CD14-positive monocyte (primary cell): Measurements from ENCODE around the gene PDE8A. TPM values are rescaled to one million over a fixed set of nuclear protein-coding genes. Genes with fewer than 3 reads are reported as not detected.

Experiments used
- DNase-seq, 3 donors: peaks; one replicate each; pipeline ENCODE4 v3.0.0-alpha.2; 2011 to 2022
- H2AFZ ChIP-seq: 2 replicates; pipeline ENCODE4 v1.6.0; 2012; ENCODE audit warnings: mild to moderate bottlenecking, low read depth, low read length, inconsistent platforms; ENCODE audit not compliant: insufficient read depth, poor library complexity, severe bottlenecking
- H3K27ac ChIP-seq, 2 donors: 1 replicate in 1 of 2; 2 replicates in 1 of 2; pipeline ENCODE4 v1.5.1; 2012 to 2013; ENCODE audit warnings: low read length in 2 of 2, control low read depth in 1 of 2, inconsistent platforms in 1 of 2, low read depth in 1 of 2, mild to moderate bottlenecking in 1 of 2
- H3K27me3 ChIP-seq, 2 donors: one replicate each; pipeline versions ENCODE4 v1.6.0 to v1.6.1; 2011 to 2013; ENCODE audit warnings: low read length in 2 of 2; ENCODE audit not compliant: control insufficient read depth in 2 of 2, insufficient read depth in 2 of 2
- H3K36me3 ChIP-seq, 2 donors: replicated peaks in 1 of 2; 1 replicate in 1 of 2; 2 replicates in 1 of 2; pipeline versions ENCODE4 v1.5.1 to v1.6.1; 2012 to 2013; ENCODE audit warnings: low read length in 2 of 2, control low read depth in 1 of 2, inconsistent platforms in 1 of 2, mild to moderate bottlenecking in 1 of 2; ENCODE audit not compliant: insufficient read depth in 2 of 2, control insufficient read depth in 1 of 2
- H3K4me1 ChIP-seq, 2 donors: 1 replicate in 1 of 2; 2 replicates in 1 of 2; pipeline versions ENCODE4 v1.5.1 to v1.6.1; 2012 to 2013; ENCODE audit warnings: low read length in 2 of 2, control low read depth in 1 of 2, inconsistent platforms in 1 of 2, mild to moderate bottlenecking in 1 of 2, moderate library complexity in 1 of 2; ENCODE audit not compliant: insufficient read depth in 2 of 2, control insufficient read depth in 1 of 2
- H3K4me2 ChIP-seq: replicated peaks from 2 replicates; pipeline ENCODE3; 2012; ENCODE audit warnings: low read length, moderate library complexity, mild to moderate bottlenecking; ENCODE audit not compliant: poor library complexity, severe bottlenecking; ENCODE audit errors: extremely low read depth
- H3K4me3 ChIP-seq, 3 experiments: fragments of 200-600 bp in 1 of 3; sonication (generic) in 1 of 3; replicated peaks in 1 of 3; 1 replicate in 2 of 3; 2 replicates in 1 of 3; pipeline ENCODE4 v1.5.1; 2011 to 2013; ENCODE audit warnings: low read length in 3 of 3, mild to moderate bottlenecking in 3 of 3, control low read depth in 2 of 3, low read depth in 2 of 3, inconsistent platforms in 1 of 3, moderate library complexity in 1 of 3
- H3K79me2 ChIP-seq: 2 replicates; pipeline ENCODE4 v1.6.0; 2012; ENCODE audit warnings: mild to moderate bottlenecking, control low read depth, inconsistent platforms, low read length, moderate library complexity; ENCODE audit not compliant: insufficient read depth
- H3K9ac ChIP-seq: 2 replicates; pipeline ENCODE4 v1.6.0; 2017; ENCODE audit warnings: low read length, mild to moderate bottlenecking; ENCODE audit not compliant: insufficient read depth, poor library complexity, severe bottlenecking
- H3K9me3 ChIP-seq, 2 donors: replicated peaks in 1 of 2; 1 replicate in 1 of 2; 2 replicates in 1 of 2; pipeline versions ENCODE4 v1.5.1 to v1.6.1; 2012 to 2013; ENCODE audit warnings: low read length in 2 of 2, control low read depth in 1 of 2; ENCODE audit not compliant: control insufficient read depth in 1 of 2, insufficient read depth in 1 of 2
- H4K20me1 ChIP-seq: 2 replicates; pipeline ENCODE4 v1.6.0; 2012; ENCODE audit warnings: mild to moderate bottlenecking, low read length, control low read depth, moderate library complexity; ENCODE audit not compliant: insufficient read depth
- H3K27ac Mint-ChIP-seq, 7 donors: one replicate each; pipeline ENCODE4 v1.8.0; 2020; ENCODE audit warnings: mild to moderate bottlenecking in 7 of 7, mixed read lengths in 7 of 7, moderate library complexity in 6 of 7, inconsistent platforms in 2 of 7
- H3K27me3 Mint-ChIP-seq, 3 donors: one replicate each; pipeline ENCODE4 v1.8.0; 2021 to 2022; ENCODE audit warnings: low read depth in 3 of 3, mild to moderate bottlenecking in 3 of 3, mixed read lengths in 3 of 3, moderate library complexity in 3 of 3, inconsistent platforms in 1 of 3
- H3K36me3 Mint-ChIP-seq, 2 donors: one replicate each; pipeline ENCODE4 v1.8.0; 2020; ENCODE audit warnings: mixed read lengths in 2 of 2, inconsistent platforms in 1 of 2, mild to moderate bottlenecking in 1 of 2
- H3K4me1 Mint-ChIP-seq: one replicate; pipeline ENCODE4 v1.8.0; 2020; ENCODE audit warnings: mild to moderate bottlenecking, mixed read lengths
- H3K4me3 Mint-ChIP-seq, 2 donors: one replicate each; pipeline ENCODE4 v1.8.0; 2020; ENCODE audit warnings: mild to moderate bottlenecking in 2 of 2, mixed read lengths in 2 of 2, moderate library complexity in 1 of 2
- H3K9me3 Mint-ChIP-seq, 7 donors: one replicate each; pipeline ENCODE4 v1.8.0; 2020 to 2022; ENCODE audit warnings: mixed read lengths in 7 of 7, mild to moderate bottlenecking in 6 of 7, moderate library complexity in 6 of 7, inconsistent platforms in 2 of 7
- WGBS: methylation state at CpG from one replicate; pipeline ENCODE4 v1.1.5; 2013; ENCODE audit warnings: missing lambda C conversion rate; ENCODE audit not compliant: insufficient coverage; 5-methylcytosine and 5-hydroxymethylcytosine counted together
- intact Hi-C, 2 donors: fragments of 100-400 bp; cut with micrococcal nuclease; formaldehyde crosslinking; loops; one replicate each; pipeline versions ENCODE4 v1.15.0 to v1.15.1; 2023
- polyA plus RNA-seq, 3 donors: library from polyadenylated mRNA; depleted of rRNA in 1 of 3; unstranded in 2 of 3; stranded (reverse) in 1 of 3; fragments of 300-500 nt in 2 of 3; fragments of >200 nt in 1 of 3; fragmentation: Illumina TruSeq in 2 of 3; gene quantifications; 1 replicate in 2 of 3; 2 replicates in 1 of 3; pipeline ENCODE4 v1.2.3, GENCODE V29; 2012 to 2021
- TF ChIP-seq, protein P1 (sequence below): fragments of 200-600 bp; IDR thresholded peaks from one replicate; pipeline ENCODE4 v1.8.0; 2022; ENCODE audit warnings: antibody characterized with exemption, mild to moderate bottlenecking

Gene PDE8A
- polyA plus RNA-seq, 3 donors: 2.8 to 33.4 (median 4.9) TPM

DNA sequence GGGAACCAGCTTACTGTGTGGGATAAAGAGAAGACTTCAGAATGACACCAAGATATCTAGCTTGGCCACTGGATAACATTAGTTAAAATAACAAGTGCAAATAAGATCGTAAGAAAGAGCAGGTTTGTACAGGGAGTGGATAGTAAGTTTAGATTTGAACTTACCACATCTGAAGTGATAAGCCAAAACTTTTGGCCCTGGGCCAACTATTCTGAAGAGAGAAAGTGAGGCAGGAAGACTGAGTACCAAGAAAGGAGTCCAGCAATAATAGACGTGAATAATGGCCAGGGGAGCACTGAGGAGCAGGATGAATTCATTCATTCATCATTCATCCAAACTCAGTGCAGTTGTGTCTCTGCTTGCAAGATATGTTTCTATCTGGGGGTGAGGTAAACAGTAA, 122.9 kb downstream of the PDE8A start:
- no CpG with 5 or more reads among the region's 2 CpGs for WGBS

DNA sequence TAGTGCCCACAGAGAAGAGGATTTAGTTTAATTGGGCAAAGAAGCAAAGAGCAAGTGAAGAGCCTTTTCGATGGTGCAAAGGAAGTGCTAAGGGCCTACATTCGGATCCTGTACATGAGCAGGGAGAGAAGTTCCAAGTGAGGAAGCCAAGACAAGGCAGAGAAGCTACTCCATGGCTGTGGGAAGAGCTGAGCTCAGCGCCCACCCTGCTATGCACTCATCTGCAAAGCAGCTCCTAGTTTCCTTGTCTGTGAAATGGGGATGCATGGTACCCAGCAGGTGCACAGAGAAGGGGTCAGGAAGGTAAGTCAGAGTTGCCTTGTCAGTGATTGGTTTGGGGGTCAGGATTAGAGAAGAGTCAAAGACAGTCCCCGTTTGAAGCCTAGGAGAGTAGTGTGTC, 126.5 kb downstream of the PDE8A start:
- H3K27me3 ChIP-seq: no peaks in the 10 kb centered on the region
- Mint-ChIP-seq H3K4me3 (no peak overlapping the region), H3K27ac (no peak overlapping the region), H3K9me3 (no peaks in the 10 kb centered on the region), H3K36me3 (peaks cover 16 to 24% of the 10 kb centered on the region in 2 donors), H3K27me3 (no peaks in the 10 kb centered on the region), H3K4me1 (no peaks in the 10 kb centered on the region)
- no peak overlapping the region for H3K27ac ChIP-seq
- H2AFZ ChIP-seq: no peak overlapping the region
- DNase-seq: no peak
- TF ChIP-seq, protein P1, sequence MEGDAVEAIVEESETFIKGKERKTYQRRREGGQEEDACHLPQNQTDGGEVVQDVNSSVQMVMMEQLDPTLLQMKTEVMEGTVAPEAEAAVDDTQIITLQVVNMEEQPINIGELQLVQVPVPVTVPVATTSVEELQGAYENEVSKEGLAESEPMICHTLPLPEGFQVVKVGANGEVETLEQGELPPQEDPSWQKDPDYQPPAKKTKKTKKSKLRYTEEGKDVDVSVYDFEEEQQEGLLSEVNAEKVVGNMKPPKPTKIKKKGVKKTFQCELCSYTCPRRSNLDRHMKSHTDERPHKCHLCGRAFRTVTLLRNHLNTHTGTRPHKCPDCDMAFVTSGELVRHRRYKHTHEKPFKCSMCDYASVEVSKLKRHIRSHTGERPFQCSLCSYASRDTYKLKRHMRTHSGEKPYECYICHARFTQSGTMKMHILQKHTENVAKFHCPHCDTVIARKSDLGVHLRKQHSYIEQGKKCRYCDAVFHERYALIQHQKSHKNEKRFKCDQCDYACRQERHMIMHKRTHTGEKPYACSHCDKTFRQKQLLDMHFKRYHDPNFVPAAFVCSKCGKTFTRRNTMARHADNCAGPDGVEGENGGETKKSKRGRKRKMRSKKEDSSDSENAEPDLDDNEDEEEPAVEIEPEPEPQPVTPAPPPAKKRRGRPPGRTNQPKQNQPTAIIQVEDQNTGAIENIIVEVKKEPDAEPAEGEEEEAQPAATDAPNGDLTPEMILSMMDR: no peak
- H4K20me1 ChIP-seq: no peaks in the 10 kb centered on the region
- 96% methylated on average over 3 of the region's 4 CpGs for WGBS
- no peak overlapping the region for H3K4me2 ChIP-seq
- H3K36me3 ChIP-seq: peaks cover 2 to 38% of the 10 kb centered on the region in 2 donors
- H3K9me3 ChIP-seq: no peaks in the 10 kb centered on the region
- H3K4me3 ChIP-seq: no peak overlapping the region
- no peaks in the 10 kb centered on the region for H3K79me2 ChIP-seq
- no peaks in the 10 kb centered on the region for H3K4me1 ChIP-seq
- intact Hi-C loops: no loop called here
- H3K9ac ChIP-seq: no peak overlapping the region

More for the DNA sequence above, 122.9 kb downstream of the PDE8A start:
- H3K4me3 Mint-ChIP-seq: no peak overlapping the region
- no peak overlapping the region for H3K4me2 ChIP-seq
- no peaks in the 10 kb centered on the region for H3K4me1 ChIP-seq
- no peaks in the 10 kb centered on the region for H3K9me3 ChIP-seq
- no peaks in the 10 kb centered on the region for H3K9me3 Mint-ChIP-seq
- H3K27me3 ChIP-seq: no peaks in the 10 kb centered on the region
- no peaks in the 10 kb centered on the region for H3K27me3 Mint-ChIP-seq
- no peak overlapping the region for H3K27ac ChIP-seq
- no peak overlapping the region for H3K4me3 ChIP-seq
- no peaks in the 10 kb centered on the region for H3K79me2 ChIP-seq
- intact Hi-C loops: no loop called here
- H4K20me1 ChIP-seq: no peaks in the 10 kb centered on the region
- no peak overlapping the region for H3K27ac Mint-ChIP-seq
- no peak overlapping the region for H3K9ac ChIP-seq
- DNase-seq: no peak
- peaks cover 9% of the 10 kb centered on the region in 2 donors for H3K36me3 Mint-ChIP-seq
- H3K36me3 ChIP-seq: peaks cover 0 to 49% of the 10 kb centered on the region in 2 donors
- no peaks in the 10 kb centered on the region for H3K4me1 Mint-ChIP-seq
- H2AFZ ChIP-seq: no peak overlapping the region
- TF ChIP-seq, protein P1: no peak
